ENCODE measurements around the gene POP4.

DNA sequence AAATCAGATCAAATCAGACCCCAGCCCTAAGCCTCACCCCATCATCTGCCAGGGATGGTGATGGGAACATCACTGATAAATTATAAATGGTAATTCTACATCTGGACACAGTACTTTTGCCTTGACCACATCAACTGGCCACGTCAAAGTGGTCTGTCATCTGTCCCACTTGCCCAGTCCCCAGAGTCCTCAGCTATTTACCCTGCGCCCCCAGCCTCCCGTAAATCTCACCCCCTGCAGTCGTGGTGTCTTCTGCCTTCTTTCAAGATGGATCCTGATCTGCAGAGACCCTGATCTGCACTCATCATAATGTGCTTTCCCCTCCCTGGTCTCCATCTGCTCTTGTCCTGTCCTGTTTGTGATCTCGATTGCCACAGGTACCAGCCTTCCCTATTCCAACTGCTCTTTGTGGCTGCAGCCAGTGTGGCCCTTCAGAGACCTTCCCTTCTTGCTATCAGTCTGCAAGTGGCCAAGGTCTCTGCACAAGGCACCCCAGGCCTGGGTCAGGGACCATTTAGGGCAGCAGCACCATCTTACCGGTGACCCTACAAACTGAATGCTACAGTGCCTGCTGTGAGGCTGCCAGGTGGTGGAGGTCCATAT is 26.7 kb upstream of the POP4 start:
- TF ChIP-seq POLR2A (IDR thresholded peaks at IDR 0.05) (no peak), POLR2AphosphoS5 (IDR thresholded peaks at IDR 0.05) (no peak), EP300 (IDR thresholded peaks at IDR 0.05) (no peak)
- TF ChIP-seq, protein P1, sequence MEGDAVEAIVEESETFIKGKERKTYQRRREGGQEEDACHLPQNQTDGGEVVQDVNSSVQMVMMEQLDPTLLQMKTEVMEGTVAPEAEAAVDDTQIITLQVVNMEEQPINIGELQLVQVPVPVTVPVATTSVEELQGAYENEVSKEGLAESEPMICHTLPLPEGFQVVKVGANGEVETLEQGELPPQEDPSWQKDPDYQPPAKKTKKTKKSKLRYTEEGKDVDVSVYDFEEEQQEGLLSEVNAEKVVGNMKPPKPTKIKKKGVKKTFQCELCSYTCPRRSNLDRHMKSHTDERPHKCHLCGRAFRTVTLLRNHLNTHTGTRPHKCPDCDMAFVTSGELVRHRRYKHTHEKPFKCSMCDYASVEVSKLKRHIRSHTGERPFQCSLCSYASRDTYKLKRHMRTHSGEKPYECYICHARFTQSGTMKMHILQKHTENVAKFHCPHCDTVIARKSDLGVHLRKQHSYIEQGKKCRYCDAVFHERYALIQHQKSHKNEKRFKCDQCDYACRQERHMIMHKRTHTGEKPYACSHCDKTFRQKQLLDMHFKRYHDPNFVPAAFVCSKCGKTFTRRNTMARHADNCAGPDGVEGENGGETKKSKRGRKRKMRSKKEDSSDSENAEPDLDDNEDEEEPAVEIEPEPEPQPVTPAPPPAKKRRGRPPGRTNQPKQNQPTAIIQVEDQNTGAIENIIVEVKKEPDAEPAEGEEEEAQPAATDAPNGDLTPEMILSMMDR (IDR thresholded peaks at IDR 0.05), result no peak

All from suprapubic skin (tissue), 4 donors.